HG03575 (cell line): Measurements from ENCODE around the gene RCSD1.

Experiments
- ATAC-seq: cut with Tn5 transposase; IDR thresholded peaks from one replicate; pipeline ENCODE4 v1.9.1; 2021; ENCODE audit not compliant: unreplicated experiment, insufficient number of reproducible peaks, low FRiP score; ENCODE audit errors: extremely low read depth

RCSD1 gene

GRCh38 chr1:167750641-167751040 is 120.6 kb downstream of the RCSD1 start:
- ATAC-seq = no peak

GRCh38 chr1:167751676-167752075 is 121.6 kb downstream of the RCSD1 start:
- no peak for ATAC-seq

- no peak for ATAC-seq
These were observed 122.4 kb downstream of the RCSD1 start for GRCh38 chr1:167752219-167752985.

- ATAC-seq = no peak
These were observed 125.6 kb downstream of the RCSD1 start for GRCh38 chr1:167755654-167756053.
